ENCODE data around the gene HOXC6. TPM values are rescaled to one million over a fixed set of nuclear protein-coding genes. Genes with fewer than 3 reads are reported as not detected.
A peak's percentile ranks its signal among the peaks of the same experiment; 100 is the strongest.

Gene HOXC6
- total and polyA plus RNA-seq, 2 of the 8 experiments (the other 6 are each of a cell fraction or from before 2014, with no cell fraction given): not detected

GRCh38 chr12:54011665-54012532 lies 16.3 kb upstream of the HOXC6 start:
- Histone ChIP-seq H2AK5ac (ENCODE audit: low read depth, low read length) (no peak overlapping the region), H3K79me1 (ENCODE audit: low read depth, low read length) (no peaks in the 10 kb centered on the region), H3K27me3 (replicated peaks in 1 of 4; ENCODE audit: control insufficient read depth in 3 of 4, extremely low read depth in 1 of 4, insufficient read depth in 3 of 4, low read length in 3 of 4) (peaks cover 96 to 100% (median 99%) of the 10 kb centered on the region in 4 experiments), H3K23me2 (ENCODE audit: low read depth, low read length) (no peaks in the 10 kb centered on the region), H2AFZ (ENCODE audit: low read length) (no peak overlapping the region), H3K27ac (ENCODE audit: low read depth, low read length) (no peak overlapping the region), H3K4ac (replicated peaks; ENCODE audit: insufficient read length, low read depth, low read length) (no peak overlapping the region), H3K79me2 (ENCODE audit: control insufficient read depth in 1 of 2, insufficient read depth in 2 of 2, low read length in 2 of 2) (no peaks in the 10 kb centered on the region), H2BK120ac (replicated peaks; ENCODE audit: low read depth, low read length) (no peak overlapping the region), H3K4me2 (ENCODE audit: insufficient read depth in 1 of 2, low read depth in 2 of 2, low read length in 2 of 2) (no peak overlapping the region; a peak in 1 of 4 replicates), H3K9me3 (ENCODE audit: insufficient read depth in 2 of 2, low read depth in 1 of 2, low read length in 1 of 2) (no peaks in the 10 kb centered on the region), H4K8ac (ENCODE audit: extremely low read depth, insufficient read depth, low read length) (no peak overlapping the region), H3K4me3 (ENCODE audit: extremely low read depth in 1 of 4, insufficient read depth in 2 of 4, low read depth in 3 of 4, low read length in 4 of 4) (no peak overlapping the region), H3K18ac (ENCODE audit: extremely low read depth, low read length) (no peak overlapping the region), H3K4me1 (replicated peaks in 1 of 4; ENCODE audit: control insufficient read depth in 3 of 4, insufficient read depth in 4 of 4, low read length in 3 of 4) (peaks cover 0 to 4% (median 0%) of the 10 kb centered on the region in 4 experiments; a peak in 3 of 7 replicates), H2BK20ac (ENCODE audit: low read length) (no peak overlapping the region), H3K9ac (replicated peaks in 1 of 4; ENCODE audit: extremely low read depth in 1 of 4, low read depth in 3 of 4, low read length in 3 of 4) (no peak overlapping the region), H4K91ac (replicated peaks; ENCODE audit: insufficient read length, low read length) (no peak overlapping the region), H3K36me3 (ENCODE audit: control insufficient read depth in 2 of 4, insufficient read depth in 4 of 4, low read length in 3 of 4) (no peaks in the 10 kb centered on the region), H2BK5ac (ENCODE audit: low read depth, low read length) (no peak overlapping the region), H3K56ac (replicated peaks; ENCODE audit: insufficient read length, low read depth, low read length) (no peak overlapping the region), H2BK12ac (ENCODE audit: low read depth, low read length) (no peak overlapping the region), H2BK15ac (ENCODE audit: low read length) (no peak overlapping the region), H4K5ac (ENCODE audit: insufficient read length, low read depth, low read length) (no peak overlapping the region), H4K20me1 (replicated peaks in 1 of 2; ENCODE audit: control insufficient read depth in 1 of 2, insufficient read depth in 2 of 2, low read length in 2 of 2) (peaks cover 4 to 48% of the 10 kb centered on the region in 2 experiments), H3K14ac (ENCODE audit: insufficient read length) (no peak overlapping the region), H3K23ac (ENCODE audit: insufficient read length) (no peak overlapping the region)
- 23% methylated on average over 13 of the region's 14 CpGs; no CpG with 5 or more reads in 1 of the 2 experiments for WGBS, 2 experiments (ENCODE audit: extremely low coverage in 1 of 2, insufficient coverage in 1 of 2, insufficient read length in 1 of 2, insufficient replicate concordance in 2 of 2, low coverage in 1 of 2, low lambda C conversion rate in 2 of 2, missing lambda C conversion rate in 1 of 2)
- POLR2A ChIA-PET (ENCODE audit: partially characterized antibody): no interaction called here
- no peak for FAIRE-seq
- DNase-seq (ENCODE audit: low read depth in 1 of 2, low spot score in 2 of 2): no peak
- TF ChIP-seq EP300 (IDR thresholded peaks at IDR 0.05; ENCODE audit: borderline replicate concordance in 1 of 2, low read depth in 2 of 2, low read length in 2 of 2) (no peak), CBX8 (IDR thresholded peaks at IDR 0.05; ENCODE audit: borderline replicate concordance, low read depth, low read length) (0 out of 2 replicates have a peak, but pooled peaks have one; percentile 44), SP1 (IDR thresholded peaks at IDR 0.05; ENCODE audit: low read depth, low read length) (0 out of 2 replicates have a peak, but pooled peaks have one; percentile 45)
- CTCF ChIA-PET (ENCODE audit: partially characterized antibody): interaction anchor here (0.8 to 9.7 kb wide), 10 partner anchors 8 to 196 kb away, joined by 3 to 172 read pairs (median 6); partner anchors contain the start of genes HOXC5 and HOXC6

All from H1 (cell line).